Activated CD8-positive, alpha-beta memory T cell treated with anti-CD3 and anti-CD28 coated beads, Interleukin-2, amount 50 U/mL, for 24 hours (primary cell): Measurements from ENCODE around the gene PCGF1.
"Not testable (repeated sequence)": the region's sequence is repeated elsewhere in the genome, so short reads cannot be mapped to it uniquely, and the experiment has no call there.

Experiments
- DNase-seq: peaks from one replicate; pipeline ENCODE4 v3.0.0-alpha.2; 2020; ENCODE audit errors: extremely low read depth

Gene PCGF1

DNA sequence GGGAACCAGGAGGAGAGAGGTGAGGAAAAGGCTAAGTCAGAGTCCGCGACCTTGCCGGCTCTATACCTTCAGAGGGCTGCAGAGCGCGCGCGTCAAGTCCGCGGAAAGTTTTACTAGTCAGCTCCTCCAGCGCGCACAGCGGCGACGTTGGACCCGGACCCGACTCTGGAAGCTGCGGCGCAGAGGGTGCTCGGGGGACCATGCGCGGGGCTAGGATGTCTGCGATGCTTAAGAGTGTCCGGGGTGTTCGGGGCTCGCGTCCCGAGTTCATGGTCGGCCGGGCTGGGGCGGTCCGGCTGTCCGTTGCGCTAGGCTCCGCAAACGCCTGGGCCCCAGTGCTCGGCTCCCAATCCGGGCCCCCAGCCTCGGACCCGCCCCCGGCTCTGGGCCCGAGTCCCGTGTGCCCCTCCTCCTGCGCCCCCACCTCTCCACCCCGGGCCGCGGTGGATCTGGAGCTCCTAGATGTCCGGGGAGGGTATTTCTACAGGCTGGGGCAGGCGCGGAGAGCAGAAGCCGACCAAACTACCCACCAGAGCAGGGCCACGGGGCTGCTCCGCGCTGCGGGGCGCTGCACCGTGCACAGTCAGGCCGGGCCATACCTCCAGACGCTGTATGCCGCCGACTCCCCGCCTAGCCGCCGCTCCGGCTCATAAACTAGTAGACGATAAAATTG is 8.1 kb downstream of the PCGF1 start, which contains the start of gene LBX2:
Gene LBX2, minus strand, starts transcription at position 337 of the 673 bp plus-strand sequence. Its CDS starts 66 bp downstream, at position 271.
- DNase-seq, result no peak

DNA sequence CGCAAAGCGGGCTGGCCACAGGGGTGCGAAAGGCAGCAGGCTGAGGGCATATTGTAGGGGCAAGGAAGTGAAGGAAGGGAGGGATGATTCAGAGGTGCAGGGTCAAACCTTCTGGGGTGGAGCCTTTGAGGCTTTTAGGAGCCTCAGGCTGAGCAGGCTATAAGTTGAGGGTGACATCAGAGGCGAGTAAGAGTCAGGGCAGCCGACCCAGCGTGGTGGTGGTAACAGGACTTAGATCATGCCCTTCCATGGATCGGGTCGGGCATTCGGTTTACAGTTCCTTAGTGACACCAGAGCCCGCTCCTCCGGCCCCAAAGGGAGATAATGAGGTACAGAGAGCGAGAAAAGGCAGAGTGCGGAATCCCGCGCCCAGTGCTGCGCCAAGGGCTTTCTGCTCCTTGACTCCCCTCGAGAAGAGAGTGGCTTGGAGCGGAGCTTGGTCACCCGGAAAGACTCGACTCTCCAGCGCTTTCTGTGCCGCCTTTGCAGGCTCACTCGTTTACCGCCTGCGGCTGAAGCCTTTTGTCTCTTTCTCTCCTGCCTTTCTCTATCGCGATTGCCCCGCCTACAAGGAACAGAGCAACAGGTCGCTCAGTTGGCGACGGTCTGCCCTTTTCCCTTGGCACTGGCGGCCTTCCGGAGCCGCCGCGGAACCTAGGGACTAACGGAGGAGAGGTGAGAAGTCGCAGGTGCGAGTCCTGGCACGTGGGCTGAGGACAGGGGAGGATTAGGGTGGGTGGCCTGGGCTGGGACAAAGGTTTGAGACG is 8.8 kb downstream of the PCGF1 start:
- no peak for DNase-seq

DNA sequence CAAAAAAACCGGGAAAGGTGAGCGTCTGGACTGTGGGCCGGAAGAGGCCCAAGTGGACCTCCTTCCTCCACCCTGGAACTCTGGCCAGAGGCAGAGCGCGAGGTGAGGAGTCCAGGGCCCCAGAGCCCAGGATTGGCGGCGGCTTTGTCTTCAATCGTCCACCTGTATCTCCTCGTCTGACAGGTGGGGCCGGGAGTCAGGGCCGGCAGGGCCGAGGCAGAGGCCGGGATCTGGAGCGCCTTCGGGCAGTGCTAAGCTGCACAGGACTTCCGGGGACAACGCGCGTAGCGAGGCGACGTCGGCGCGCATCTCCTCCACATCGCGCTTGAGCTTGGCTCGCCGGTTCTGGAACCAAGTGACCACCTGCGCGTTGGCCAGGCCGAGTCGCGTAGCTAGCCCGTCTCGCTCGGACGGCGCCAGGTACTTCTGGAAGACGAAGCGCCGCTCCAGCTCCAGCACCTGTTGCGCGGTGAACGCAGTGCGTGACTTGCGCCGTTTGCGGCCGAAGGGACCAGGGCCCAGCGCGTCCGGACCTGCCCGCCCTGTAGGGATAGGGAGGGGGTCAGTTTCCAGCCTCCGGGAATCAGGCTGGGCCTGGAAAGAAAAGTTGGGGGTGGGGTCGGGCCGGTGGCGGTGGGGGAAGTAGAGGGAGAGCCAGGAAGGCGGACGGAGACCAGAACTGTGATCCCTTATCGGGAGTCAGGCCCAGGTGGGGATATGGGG is 9.6 kb downstream of the PCGF1 start:
- no peak for DNase-seq

DNA sequence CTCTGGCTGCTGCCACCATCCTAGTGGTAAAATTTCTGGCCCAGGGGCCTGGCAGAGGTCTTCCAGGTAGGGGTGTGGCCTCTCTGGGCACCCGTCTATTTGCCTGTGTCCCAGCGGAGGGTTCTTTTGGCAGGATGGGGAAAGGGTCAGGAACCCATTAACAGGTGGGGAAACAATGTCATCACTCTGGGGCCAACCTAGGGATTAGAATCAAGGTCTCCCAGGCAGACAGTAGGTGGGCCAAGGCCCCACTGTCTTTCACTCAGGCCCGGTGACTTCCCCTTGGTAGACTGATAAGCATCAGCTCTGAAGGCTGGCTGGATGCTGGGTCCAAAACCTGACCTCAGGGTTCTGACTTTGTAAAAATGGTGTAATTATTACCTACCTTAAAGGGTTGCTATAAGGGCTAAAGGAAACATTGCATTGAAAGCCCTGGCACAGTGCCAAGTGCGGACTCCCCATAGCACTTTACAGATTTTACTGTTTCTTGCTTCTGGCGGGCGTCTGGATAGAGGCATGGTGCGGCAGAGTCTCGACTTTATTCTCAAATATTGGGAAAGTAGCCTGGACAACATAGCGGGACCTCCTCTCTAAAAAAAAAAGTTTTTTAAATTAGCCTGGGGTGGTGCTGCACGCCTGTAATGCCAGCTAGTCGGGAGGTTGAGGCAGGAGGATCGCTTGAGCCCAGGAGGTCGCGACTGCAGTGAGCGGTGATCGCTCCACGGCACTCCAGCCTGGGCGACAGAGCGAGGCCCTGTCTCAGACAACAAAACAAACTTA is 10.3 kb downstream of the PCGF1 start:
- DNase-seq, result no peak

DNA sequence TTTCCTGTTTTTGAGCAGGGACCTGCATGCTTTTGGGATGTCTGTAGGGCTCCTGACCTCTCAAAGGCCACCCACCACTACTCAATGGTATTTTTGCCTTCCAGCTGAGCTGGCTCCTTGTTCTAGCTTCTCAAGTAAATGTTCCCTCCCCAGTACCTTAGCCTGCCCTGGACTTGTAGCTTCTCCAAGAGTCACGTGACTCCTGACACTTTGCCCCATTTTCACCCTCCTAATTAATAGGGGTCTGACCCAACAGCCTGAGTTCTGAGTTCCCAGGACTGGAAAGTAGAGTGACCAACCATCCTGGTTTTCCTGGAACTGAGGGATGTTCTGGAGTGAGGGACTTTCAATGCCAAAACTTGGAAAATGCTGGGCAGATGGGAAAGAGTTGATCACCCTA is 12.1 kb downstream of the PCGF1 start:
- no peak for DNase-seq

DNA sequence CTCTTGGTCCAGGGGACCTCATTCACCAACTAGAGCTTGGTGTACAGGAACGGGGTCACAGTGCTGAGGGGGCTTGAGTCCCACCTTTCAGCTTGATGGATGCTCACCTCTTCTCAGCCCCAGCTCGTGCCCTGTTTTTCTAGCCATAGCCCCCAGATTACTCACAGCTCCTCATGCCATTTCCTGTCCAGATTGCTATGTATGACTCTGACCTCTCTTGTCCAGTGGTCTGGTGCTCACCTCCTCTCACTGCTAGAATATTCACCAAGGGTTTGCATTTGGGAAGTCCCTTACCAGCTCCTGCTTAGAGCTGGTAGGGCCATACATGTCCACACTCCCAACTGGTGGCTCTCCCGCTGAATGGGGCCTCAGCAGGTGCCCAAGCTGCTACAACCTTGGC is 13.9 kb downstream of the PCGF1 start:
- no peak for DNase-seq

DNA sequence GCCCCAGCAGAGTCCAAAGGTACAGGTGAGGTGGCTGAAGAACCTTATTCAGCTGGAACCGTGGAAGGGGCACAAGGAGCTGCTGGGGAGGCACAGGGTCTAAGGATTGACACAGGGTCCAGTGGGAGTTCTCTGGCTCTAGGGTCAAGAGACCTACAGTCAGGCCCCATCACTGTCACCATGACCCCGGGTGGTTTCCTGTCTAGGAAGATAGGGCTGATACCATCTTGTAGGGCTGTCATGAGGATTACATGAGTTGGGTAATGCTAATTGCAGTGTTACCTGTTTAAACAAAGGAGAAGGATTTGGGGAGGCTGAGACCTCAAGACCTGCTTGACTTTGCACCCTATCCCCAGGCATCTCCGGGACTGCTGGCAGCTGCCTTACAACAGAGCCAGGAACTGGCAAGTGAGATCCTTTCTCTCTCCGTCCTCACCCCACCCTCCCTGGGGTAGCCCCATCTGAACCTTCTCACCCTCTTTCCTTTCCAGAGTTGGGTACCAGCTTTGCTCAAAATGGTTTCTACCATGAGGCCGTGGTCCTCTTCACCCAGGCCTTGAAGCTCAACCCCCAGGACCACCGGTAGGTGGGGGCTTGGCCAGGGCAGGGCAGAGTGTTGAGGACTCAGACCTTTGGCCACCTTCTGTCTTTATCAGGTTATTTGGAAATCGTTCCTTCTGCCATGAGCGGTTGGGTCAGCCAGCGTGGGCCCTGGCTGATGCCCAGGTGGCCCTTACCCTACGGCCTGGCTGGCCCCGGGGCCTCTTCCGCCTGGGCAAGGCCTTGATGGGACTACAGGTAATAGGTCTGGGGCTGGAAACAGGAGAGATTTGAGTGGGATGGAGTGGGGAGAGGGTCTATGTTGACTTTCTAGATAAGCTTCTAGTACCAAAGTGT is 15.6 kb downstream of the PCGF1 start:
- no peak for DNase-seq

DNA sequence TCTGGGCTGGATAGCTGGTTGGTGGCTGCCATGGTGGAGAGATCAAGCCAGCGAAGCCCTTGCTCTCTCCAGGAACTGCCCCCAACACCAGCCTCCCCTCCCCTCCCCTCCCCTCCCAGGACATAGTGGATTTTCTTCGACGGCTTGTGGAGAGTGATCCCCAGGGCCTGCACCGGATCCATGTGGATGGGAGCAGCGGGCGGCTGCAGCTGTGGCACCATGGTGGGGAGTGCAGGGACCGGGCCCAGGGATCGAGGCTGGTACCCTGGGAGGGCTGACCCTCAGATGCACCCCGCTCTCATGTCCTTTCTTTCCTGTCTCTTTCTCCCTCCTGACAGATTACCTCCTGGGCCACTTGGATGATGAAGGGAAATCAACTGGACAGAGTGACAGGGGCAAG is 17.6 kb downstream of the PCGF1 start:
- no peak for DNase-seq

DNA sequence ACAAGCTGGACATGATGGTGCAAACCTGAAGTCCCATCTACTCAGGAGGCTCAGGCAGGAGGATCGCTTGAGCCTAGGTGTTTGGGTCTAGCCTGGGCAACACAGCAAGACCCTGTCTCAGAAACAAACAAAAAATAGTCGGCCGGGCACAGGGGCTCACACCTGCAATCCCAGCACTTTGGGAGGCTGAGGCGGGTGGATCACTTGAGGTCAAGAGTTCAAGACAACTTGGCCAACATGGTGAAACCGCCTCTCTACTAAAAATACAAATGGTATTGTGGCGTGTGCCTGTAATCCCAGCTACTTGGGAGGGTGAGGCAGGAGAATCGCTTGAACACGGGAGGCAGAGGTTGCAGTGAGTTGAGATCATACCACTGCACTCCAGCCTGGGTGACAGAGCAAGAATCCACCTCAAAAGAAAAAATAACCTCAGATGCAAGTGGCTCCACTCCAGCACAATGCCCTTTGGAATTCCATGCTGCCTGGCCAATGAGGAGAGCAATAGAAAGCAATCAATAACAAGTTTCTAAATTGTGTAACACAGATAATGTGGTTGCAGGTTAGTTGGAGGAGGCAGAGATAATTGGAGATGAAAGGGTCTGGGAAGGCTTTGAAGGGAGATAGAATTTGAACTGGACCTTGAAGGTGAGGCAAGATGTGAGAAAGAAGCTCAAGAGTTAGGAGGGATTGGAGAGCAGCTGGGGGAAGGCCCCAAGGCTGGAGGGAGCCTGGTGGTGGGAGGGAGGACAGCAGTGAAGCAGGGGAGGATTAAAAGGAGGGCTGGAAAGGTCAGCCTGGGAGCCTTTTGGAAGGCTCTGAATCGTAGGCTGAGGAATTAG is 18.6 kb downstream of the PCGF1 start:
- DNase-seq, result no peak

DNA sequence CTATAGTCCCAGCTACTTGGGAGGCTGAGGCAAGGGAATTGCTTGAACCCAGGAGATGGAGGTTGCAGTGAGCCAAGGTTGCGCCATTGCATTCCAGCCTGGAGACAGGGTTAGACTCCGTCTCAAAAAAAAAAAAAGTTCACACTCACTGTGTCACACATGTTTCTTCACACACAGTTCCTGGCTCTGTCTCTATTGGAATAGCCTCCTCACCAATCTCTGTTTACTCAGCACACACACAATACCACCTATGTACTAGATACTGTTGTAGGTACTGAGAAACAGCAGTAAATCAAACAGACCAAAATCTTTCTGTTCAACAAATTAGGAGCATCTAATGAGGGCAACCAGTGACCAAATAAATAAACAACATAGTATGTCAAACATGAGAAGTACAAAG is 21.4 kb downstream of the PCGF1 start:
- no peak for DNase-seq

DNA sequence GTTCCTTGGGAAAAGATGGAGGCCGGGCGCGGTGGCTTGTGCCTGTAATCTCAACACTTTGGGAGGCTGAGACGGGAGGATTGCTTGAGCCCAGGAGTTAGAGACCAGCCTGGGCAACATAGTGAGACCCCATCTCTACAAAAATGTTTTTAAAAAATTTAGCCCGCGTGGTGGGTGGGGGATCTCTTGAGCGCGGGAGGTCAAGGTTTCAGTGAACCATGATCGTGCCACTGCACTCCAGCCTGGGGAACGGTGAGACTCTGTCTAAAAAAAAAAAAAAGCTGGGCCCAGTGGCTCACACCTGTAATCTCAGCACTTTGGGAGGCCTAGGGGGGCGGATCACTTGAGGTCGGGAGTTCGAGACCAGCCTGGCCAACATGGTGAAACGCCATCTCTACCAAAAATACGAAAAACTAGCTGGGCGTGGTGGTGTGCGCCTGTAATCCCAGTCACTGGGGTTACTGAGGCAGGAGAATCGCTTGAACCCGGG is 23.8 kb downstream of the PCGF1 start:
- not testable (repeated sequence) for DNase-seq

DNA sequence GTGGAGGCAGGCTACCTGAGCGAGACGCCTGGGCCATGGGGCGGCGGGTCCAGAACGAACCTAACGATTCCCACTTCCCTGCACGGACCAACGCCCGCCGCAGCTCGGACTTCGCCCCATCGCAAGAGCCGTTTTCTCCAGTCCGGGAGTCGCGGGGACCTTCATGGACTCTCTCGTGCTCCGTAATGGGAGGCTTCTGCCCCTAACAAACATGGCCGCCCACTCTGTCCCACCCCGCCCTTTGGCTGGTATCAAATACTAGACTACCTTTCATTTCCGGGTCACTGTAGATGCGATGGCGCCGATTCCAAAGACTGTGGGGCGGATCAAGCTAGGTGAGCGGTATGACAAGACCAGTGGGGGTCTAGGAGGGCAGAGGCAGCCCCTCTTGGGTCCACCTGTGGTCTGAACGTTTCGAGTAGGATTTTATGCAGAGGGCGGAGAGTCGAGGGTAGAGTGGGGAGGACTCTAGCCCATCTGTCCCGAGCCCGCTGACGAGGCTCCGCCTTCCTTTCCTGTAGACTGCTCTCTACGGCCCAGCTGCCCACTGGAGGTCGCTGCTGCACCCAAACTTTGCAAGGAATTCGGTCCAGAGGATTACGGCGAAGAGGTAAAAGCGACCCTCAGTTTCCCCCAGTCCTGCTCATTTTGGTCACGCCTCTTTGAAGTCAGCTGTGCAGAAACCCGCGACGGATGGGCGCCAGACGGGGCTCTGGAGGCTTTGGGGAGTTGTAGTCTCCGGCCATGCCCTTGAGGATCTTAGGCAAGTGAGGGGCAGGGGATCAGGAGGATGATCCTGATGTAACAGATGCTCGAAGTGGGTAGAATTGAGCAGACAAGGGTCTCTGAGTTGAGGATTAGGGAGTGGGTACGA is 24.5 kb downstream of the PCGF1 start, which contains the start of the genes CCDC142 and TTC31:
Gene CCDC142, minus strand, starts transcription at position 198 of the 874 bp plus-strand sequence. Its CDS starts 161 bp downstream, at position 37.
Gene TTC31, plus strand, starts transcription at position 281 of the 874 bp plus-strand sequence. Its CDS starts 15 bp downstream, at position 296.
- peak; percentile 85 for DNase-seq

DNA sequence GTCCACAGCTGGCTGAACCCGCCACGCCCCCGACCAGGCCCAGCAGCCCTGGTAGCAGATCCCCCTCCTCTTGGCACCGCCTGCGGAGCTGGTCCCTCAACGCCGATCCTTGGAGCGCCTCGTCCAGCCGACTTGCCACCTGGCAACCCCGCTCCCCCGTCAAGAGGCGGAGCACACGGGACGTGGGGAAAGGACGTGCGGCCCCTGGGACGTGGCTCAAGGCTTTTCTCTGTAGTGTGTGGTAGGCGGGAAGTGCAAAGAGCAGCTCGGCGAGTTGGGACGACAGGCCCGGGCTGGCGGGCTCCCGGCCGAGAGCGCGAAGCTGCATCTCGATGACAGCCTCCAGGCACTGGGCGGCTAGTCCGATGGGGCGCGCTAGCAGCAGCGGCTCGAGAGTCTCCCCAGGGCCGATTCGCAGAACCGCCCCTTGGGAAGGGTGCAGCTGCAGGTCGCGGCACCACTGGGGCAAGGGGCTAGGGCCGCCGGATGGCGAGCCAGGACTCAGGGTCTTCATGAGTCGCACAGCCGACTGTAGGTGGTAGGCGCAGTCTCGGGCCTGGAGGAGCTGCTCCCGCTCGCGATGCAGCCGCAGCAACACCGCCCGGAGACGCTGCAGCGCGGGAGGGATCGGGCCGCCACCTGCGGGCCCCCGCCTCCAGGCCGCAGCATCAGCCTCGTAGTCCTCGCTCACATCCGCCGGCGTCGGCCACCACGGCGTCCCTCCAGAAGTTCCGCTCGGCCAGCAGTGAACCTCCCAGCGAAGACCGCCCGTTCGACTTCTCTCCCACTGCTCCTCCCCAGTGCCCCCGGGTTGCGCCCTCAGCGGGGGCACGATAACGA is 25.3 kb downstream of the PCGF1 start:
- no peak for DNase-seq

DNA sequence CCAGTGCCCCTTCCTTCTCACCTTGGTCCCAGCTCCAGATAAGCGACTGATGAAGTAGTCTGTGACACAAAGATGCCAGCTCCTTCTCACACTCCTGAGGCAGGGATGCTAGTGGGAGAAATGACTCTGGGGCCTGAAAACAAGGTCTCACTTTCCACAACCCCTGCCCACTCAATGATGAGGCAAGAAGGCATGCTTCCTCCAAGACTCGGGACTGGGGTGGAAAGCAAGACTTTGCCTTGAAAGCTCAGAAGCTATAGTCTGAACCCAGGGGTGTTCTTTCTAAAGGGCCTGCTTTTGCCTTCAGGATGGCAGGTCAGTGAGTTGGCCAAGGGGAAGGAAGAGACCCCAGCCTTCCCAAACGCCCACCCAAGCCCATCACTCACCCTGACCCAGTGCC is 26.1 kb downstream of the PCGF1 start:
- no peak for DNase-seq

DNA sequence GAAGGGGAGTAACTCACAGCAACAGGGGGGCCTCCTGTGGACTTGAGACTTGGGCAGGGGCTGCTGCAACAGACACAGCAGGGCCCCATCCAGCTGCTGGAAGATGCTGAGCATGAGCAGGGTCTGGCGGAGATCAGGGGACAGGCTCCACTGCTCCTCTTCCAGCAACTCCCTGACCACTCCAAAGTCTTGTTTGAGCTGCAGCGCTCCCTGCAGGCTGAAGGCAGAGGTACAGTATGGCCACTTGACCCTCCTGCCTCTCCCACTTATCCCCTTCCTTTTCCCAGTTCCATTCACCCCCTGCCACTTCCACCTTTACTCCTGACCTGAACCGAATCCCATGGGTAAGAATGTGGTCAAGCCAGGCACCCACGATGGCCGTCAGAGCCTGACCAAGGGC is 32.6 kb downstream of the PCGF1 start:
- DNase-seq, result no peak

DNA sequence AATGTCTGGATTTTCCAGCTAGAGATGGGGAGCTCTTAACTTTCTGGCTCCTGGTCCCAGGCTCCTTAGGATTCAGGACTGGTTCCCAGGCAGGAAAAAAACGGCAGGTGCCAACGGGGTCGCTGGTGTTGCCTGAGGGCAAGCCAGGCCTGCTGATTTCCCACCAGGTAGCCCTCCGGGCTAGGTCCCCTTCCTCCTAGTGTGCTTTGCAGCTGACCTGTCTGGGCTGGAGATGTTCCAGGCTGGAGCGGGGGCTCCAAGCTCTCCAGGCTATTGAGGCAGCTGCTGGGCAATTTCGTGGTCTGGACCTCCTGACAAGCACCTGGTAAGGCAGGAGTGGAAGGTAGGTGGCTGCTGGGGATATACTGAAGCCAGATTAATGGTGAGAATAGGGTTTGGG is 33.0 kb downstream of the PCGF1 start:
- DNase-seq, result no peak

DNA sequence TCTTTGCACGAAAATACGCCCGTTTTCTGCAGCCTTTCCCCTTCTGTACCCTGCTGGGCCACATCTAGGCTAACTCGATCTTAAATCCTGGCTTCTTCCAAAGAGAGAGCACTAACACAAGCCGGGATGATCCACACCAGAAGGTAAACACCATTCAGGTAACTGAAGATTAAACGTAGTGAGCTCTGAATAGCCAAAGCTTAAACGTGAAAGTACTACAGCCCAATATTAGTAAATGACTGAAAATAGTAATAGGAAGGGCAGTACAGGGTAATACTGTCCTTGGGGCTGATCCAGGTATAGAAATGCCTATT is 34.6 kb downstream of the PCGF1 start:
- DNase-seq, result no peak
